Neural cell (in vitro differentiated cells): ENCODE data around the gene PUM2. TPM values are rescaled to one million over a fixed set of nuclear protein-coding genes. Genes with fewer than 3 reads are reported as not detected.
"Not testable (repeated sequence)": the region's sequence is repeated elsewhere in the genome, so short reads cannot be mapped to it uniquely, and the experiment has no call there.

Experiments used
- H2AFZ ChIP-seq: fragments of 200-600, 300-800 bp; sonication (generic), shearing (Covaris generic); 2 replicates; pipeline ENCODE4 v1.6.0; 2014; ENCODE audit warnings: low read depth, mild to moderate bottlenecking, antibody characterized with exemption, low read length, moderate library complexity
- H3F3A ChIP-seq: fragments of 200-600 bp; shearing (Covaris generic); 2 replicates; pipeline ENCODE4 v1.6.1; 2016; ENCODE audit warnings: mild to moderate bottlenecking, moderate library complexity, mixed read lengths, antibody characterized with exemption, low read length; ENCODE audit not compliant: insufficient read depth, poor library complexity, severe bottlenecking
- H3K27ac ChIP-seq: fragments of 200-600, 300-800 bp; sonication (generic), shearing (Covaris generic); 2 replicates; pipeline ENCODE4 v1.5.1; 2014; ENCODE audit warnings: mild to moderate bottlenecking, low read length, moderate library complexity
- H3K27me3 ChIP-seq: fragments of 300-800, 200-600 bp; sonication (generic), shearing (Covaris generic); 2 replicates; pipeline ENCODE4 v1.6.0; 2014; ENCODE audit warnings: mild to moderate bottlenecking, low read depth, low read length, moderate library complexity; ENCODE audit not compliant: insufficient read depth
- H3K36me3 ChIP-seq: fragments of 300-800, 200-600 bp; sonication (generic), shearing (Covaris generic); 2 replicates; pipeline ENCODE4 v1.5.1; 2014; ENCODE audit warnings: mild to moderate bottlenecking, antibody characterized with exemption, low read length, moderate library complexity; ENCODE audit not compliant: insufficient read depth
- H3K4me2 ChIP-seq: fragments of 300-800, 200-600 bp; sonication (generic), shearing (Covaris generic); 2 replicates; pipeline ENCODE4 v1.6.0; 2014; ENCODE audit warnings: mild to moderate bottlenecking, low read length
- H3K4me3 ChIP-seq: fragments of 300-800, 200-600 bp; sonication (generic), shearing (Covaris generic); 2 replicates; pipeline ENCODE4 v1.5.1; 2014; ENCODE audit warnings: mild to moderate bottlenecking, low read length, moderate library complexity
- H3K79me2 ChIP-seq: fragments of 200-600 bp; shearing (Covaris generic); replicated peaks from 2 replicates; pipeline ENCODE4 v1.6.0; 2014; ENCODE audit warnings: mild to moderate bottlenecking, low read length, moderate library complexity; ENCODE audit not compliant: insufficient read depth
- H3K9ac ChIP-seq: fragments of 300-800, 200-600 bp; sonication (generic), shearing (Covaris generic); 2 replicates; pipeline ENCODE4 v1.6.1; 2016; ENCODE audit warnings: mild to moderate bottlenecking, low read length, mixed read lengths
- H3K9me2 ChIP-seq: fragments of 200-600 bp; shearing (Covaris generic); 2 replicates; pipeline ENCODE4 v1.6.1; 2016; ENCODE audit warnings: mild to moderate bottlenecking, low read length, mixed read lengths; ENCODE audit not compliant: insufficient read depth
- H3K9me3 ChIP-seq: fragments of 200-600, 300-800 bp; sonication (generic), shearing (Covaris generic); 2 replicates; pipeline ENCODE4 v1.6.1; 2016; ENCODE audit warnings: mild to moderate bottlenecking, mixed run types, low read length, moderate library complexity, mixed read lengths
- H4K20me1 ChIP-seq: fragments of 200-600 bp; shearing (Covaris generic); 2 replicates; pipeline ENCODE4 v1.6.1; 2016; ENCODE audit warnings: mild to moderate bottlenecking, mixed run types; ENCODE audit not compliant: insufficient read depth
- CTCF ChIP-seq: fragments of 450-650 bp; IDR thresholded peaks from 2 replicates; pipeline ENCODE4 v1.5.1; 2014; ENCODE audit warnings: antibody characterized with exemption, mild to moderate bottlenecking, moderate library complexity; ENCODE audit not compliant: poor library complexity, severe bottlenecking
- EP300 ChIP-seq: fragments of 450-650 bp; conservative IDR thresholded peaks from 2 replicates; pipeline ENCODE4 v1.6.1; 2014; ENCODE audit warnings: antibody characterized with exemption, mild to moderate bottlenecking, moderate library complexity; ENCODE audit not compliant: poor library complexity, severe bottlenecking
- EZH2 ChIP-seq: fragments of 200-600, 300-800 bp; shearing (Covaris generic), sonication (generic); IDR thresholded peaks from 2 replicates; pipeline ENCODE4 v1.6.1; 2014; ENCODE audit warnings: antibody characterized with exemption, low read length, borderline replicate concordance, mild to moderate bottlenecking; ENCODE audit not compliant: insufficient read depth, poor library complexity, severe bottlenecking
- MXI1 ChIP-seq: fragments of 450-650 bp; conservative IDR thresholded peaks from 2 replicates; pipeline ENCODE4 v1.6.1; 2014; ENCODE audit warnings: antibody characterized with exemption, mild to moderate bottlenecking; ENCODE audit not compliant: poor library complexity, severe bottlenecking
- POLR2AphosphoS5 ChIP-seq: IDR thresholded peaks from 2 replicates; pipeline ENCODE4 v1.6.1; 2012
- RAD21 ChIP-seq: fragments of 450-650 bp; conservative IDR thresholded peaks from 2 replicates; pipeline ENCODE4 v1.6.1; 2014; ENCODE audit warnings: antibody characterized with exemption, mild to moderate bottlenecking, moderate library complexity
- SMC3 ChIP-seq: fragments of 450-650 bp; conservative IDR thresholded peaks from 2 replicates; pipeline ENCODE4 v1.6.1; 2014; ENCODE audit warnings: antibody characterized with exemption, mild to moderate bottlenecking, moderate library complexity; ENCODE audit not compliant: poor library complexity
- TAF1 ChIP-seq: IDR thresholded peaks from 2 replicates; pipeline ENCODE4 v1.6.1; 2012; ENCODE audit warnings: low read depth
- polyA plus RNA-seq: library from polyadenylated mRNA; depleted of rRNA; stranded (reverse); fragments of >200 nt; gene quantifications from 2 replicates; pipeline ENCODE4 v1.2.3, GENCODE V29; 2014
- TF ChIP-seq, protein P1 (sequence below): IDR thresholded peaks from 2 replicates; pipeline ENCODE4 v1.6.1; 2012; ENCODE audit warnings: borderline replicate concordance

The PUM2 gene
- polyA plus RNA-seq, 1 donor from 2014 or later = 37.0 TPM

GRCh38 chr2:20241973-20242726 lies 108.5 kb downstream of the PUM2 start:
- Histone ChIP-seq H3K9me2 (no peaks in the 10 kb centered on the region), H3K36me3 (no peaks in the 10 kb centered on the region), H3F3A (no peaks in the 10 kb centered on the region), H3K27ac (no peak overlapping the region), H3K4me2 (no peak overlapping the region), H2AFZ (no peak overlapping the region), H4K20me1 (no peaks in the 10 kb centered on the region), H3K27me3 (no peaks in the 10 kb centered on the region), H3K4me3 (no peak overlapping the region), H3K9ac (no peak overlapping the region), H3K79me2 (no peaks in the 10 kb centered on the region), H3K9me3 (no peaks in the 10 kb centered on the region)
- TF ChIP-seq EZH2 = no peak
- no peak for TF ChIP-seq CTCF
- TF ChIP-seq RAD21 = no peak
- TF ChIP-seq EP300 = no peak
- no peak for TF ChIP-seq MXI1
- TF ChIP-seq TAF1 = no peak
- TF ChIP-seq, protein P1, sequence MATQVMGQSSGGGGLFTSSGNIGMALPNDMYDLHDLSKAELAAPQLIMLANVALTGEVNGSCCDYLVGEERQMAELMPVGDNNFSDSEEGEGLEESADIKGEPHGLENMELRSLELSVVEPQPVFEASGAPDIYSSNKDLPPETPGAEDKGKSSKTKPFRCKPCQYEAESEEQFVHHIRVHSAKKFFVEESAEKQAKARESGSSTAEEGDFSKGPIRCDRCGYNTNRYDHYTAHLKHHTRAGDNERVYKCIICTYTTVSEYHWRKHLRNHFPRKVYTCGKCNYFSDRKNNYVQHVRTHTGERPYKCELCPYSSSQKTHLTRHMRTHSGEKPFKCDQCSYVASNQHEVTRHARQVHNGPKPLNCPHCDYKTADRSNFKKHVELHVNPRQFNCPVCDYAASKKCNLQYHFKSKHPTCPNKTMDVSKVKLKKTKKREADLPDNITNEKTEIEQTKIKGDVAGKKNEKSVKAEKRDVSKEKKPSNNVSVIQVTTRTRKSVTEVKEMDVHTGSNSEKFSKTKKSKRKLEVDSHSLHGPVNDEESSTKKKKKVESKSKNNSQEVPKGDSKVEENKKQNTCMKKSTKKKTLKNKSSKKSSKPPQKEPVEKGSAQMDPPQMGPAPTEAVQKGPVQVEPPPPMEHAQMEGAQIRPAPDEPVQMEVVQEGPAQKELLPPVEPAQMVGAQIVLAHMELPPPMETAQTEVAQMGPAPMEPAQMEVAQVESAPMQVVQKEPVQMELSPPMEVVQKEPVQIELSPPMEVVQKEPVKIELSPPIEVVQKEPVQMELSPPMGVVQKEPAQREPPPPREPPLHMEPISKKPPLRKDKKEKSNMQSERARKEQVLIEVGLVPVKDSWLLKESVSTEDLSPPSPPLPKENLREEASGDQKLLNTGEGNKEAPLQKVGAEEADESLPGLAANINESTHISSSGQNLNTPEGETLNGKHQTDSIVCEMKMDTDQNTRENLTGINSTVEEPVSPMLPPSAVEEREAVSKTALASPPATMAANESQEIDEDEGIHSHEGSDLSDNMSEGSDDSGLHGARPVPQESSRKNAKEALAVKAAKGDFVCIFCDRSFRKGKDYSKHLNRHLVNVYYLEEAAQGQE = no peak
- no peak for TF ChIP-seq SMC3
- no peak for TF ChIP-seq POLR2AphosphoS5

DNA sequence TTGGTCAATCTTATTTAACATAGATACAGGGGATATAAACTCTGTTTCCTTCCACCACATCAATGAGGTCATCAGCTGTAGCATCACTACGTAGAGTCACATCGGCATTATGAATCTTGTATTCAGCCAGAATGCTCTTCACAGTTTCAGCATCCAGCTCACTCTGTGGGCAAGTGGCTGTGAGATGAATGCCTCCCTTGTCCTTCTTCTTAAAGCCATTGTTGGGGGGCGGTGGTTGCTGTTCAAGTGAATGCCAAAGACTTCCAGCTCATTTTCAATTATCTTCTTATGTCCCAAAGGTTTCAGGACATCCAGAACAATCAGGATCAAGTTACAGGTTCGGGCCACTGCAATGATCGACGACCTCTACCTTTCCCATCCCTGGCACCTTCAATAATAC lies 110.4 kb downstream of the PUM2 start:
- not testable (repeated sequence) for H3K4me3 ChIP-seq, H3K4me2 ChIP-seq, H3F3A ChIP-seq, H3K9me2 ChIP-seq, H3K27me3 ChIP-seq, H3K9ac ChIP-seq, H4K20me1 ChIP-seq, H3K36me3 ChIP-seq, H3K27ac ChIP-seq, H3K79me2 ChIP-seq, H3K9me3 ChIP-seq, H2AFZ ChIP-seq

DNA sequence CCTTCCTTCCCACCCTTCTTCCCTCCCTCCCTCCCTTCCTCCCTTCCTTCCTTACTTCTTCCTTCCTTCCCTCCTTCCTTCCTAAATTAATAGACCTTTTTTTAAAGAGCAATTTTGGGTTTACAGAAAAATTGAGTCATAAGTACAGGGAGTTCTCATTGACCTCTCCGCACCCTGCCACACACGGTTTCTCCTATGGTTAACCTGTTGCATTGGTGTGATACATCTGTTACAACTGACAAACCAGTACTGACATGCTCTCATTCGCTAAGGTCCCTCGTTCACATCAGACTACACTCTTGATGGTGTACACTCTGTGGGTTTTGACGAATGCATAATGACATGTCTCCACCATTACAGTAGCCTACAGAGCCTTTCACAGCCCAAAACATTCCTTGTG lies 114.1 kb downstream of the PUM2 start:
- H3K9me3 ChIP-seq = no peaks in the 10 kb centered on the region
- TF ChIP-seq MXI1 = no peak
- TF ChIP-seq, protein P1 = no peak
- TF ChIP-seq TAF1 = no peak
- no peak for TF ChIP-seq CTCF
- TF ChIP-seq EZH2 = no peak
- no peak for TF ChIP-seq POLR2AphosphoS5
- no peak for TF ChIP-seq SMC3
- TF ChIP-seq EP300 = no peak
- TF ChIP-seq RAD21 = no peak
- no peaks in the 10 kb centered on the region for H3K36me3 ChIP-seq
- no peak overlapping the region for H3K4me2 ChIP-seq
- H3K9ac ChIP-seq = no peak overlapping the region
- no peak overlapping the region for H3K27ac ChIP-seq
- no peaks in the 10 kb centered on the region for H3K27me3 ChIP-seq
- H4K20me1 ChIP-seq = no peaks in the 10 kb centered on the region
- H3K9me2 ChIP-seq = no peaks in the 10 kb centered on the region
- H2AFZ ChIP-seq = no peak overlapping the region
- H3K79me2 ChIP-seq = no peaks in the 10 kb centered on the region
- H3K4me3 ChIP-seq = no peak overlapping the region
- H3F3A ChIP-seq = no peaks in the 10 kb centered on the region
